HT1080 (cell line): ENCODE measurements around the gene EVI2A. TPM values are rescaled to one million over a fixed set of nuclear protein-coding genes. Genes with fewer than 3 reads are reported as not detected.
A peak's percentile ranks its signal among the peaks of the same experiment; 100 is the strongest.
"Not testable (repeated sequence)": the region's sequence is repeated elsewhere in the genome, so short reads cannot be mapped to it uniquely, and the experiment has no call there.

Source experiments
- DNase-seq: peaks from one replicate; pipeline ENCODE4 v3.0.0-alpha.2; 2015; ENCODE audit warnings: low read depth
- polyA plus RNA-seq, 2 experiments: library from polyadenylated mRNA; depleted of rRNA; stranded (reverse); fragments of >200 nt; gene quantifications; 2 replicates each; pipeline ENCODE4 v1.2.3, GENCODE V29; 2015
- total RNA-seq: library from RNA; depleted of rRNA; stranded (reverse); fragments of >200 nt; shearing (Covaris generic); gene quantifications from 2 replicates; pipeline ENCODE4 v1.2.3, GENCODE V29; 2014; rRNA removed

The EVI2A gene, protein sequence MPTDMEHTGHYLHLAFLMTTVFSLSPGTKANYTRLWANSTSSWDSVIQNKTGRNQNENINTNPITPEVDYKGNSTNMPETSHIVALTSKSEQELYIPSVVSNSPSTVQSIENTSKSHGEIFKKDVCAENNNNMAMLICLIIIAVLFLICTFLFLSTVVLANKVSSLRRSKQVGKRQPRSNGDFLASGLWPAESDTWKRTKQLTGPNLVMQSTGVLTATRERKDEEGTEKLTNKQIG
- total RNA-seq: 14.6 and 17.7 TPM in 2 replicates
- 14.5 and 18.2 TPM in 2 replicates for polyA plus RNA-seq (2015; cell fraction: cytosol; rRNA removed)
- 20.8 and 21.2 TPM in 2 replicates for polyA plus RNA-seq (2015; cell fraction: nucleus; rRNA removed)

DNA sequence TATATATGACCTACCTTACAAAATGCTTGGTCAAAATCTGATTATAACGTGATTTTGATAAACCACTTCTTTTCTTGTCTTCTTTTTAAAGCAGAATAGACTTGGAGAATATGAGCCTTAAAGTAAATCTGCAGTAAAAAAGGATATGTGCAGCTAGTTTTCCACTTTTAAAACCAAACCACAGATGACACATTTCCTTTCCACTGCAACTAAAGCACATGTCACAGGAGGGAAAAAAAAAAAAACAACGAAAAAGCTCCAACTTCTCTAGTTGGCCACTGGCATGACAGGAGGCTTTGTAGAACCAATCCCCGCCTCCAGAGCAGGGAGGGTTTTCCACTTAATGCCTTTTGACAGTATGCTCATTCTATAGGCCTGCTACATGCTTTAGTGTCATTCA, at the start of gene EVI2A:
Gene EVI2A, minus strand, starts transcription at position 142 of the 400 bp plus-strand sequence. CDS start 2,609 bp downstream, outside the sequence.
- peak; percentile 96 for DNase-seq

DNA sequence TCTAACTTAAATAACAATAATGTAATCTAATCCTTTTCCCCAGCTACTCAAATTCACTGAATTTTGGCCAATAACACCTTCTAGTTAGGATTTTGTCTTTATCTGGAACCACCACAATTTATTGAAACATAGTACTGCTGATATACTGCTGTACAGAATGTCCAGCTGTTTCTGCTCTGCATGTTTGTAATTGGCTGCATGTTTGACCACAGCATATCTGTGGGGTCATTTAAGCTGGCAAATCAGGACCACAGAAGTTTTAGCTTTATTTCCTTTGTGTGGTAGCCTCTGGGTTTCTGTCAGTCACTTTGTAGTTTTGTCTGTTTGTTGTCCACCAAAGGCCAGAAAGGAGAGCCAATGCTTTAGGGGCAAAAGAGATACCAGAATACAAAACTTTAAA, 47.8 kb upstream of the EVI2A start:
- no peak for DNase-seq

DNA sequence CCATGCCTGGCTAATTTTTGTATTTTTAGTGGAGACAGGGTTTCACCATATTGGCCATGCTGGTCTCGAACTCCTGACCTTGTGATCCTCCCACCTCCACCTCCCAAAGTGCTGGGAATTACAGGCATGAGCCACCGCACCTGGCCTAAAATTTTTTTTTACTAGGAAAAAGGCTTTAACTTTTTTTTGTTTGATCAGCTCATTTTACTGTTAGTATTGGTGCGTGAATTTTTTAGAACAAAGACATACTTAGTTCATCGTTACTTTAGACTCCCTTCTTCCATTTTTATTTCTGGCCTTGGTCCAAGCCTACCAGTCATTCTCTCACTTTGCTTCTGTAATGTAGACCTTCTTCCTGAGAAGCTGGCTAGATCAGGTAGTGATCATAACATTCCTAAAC, 44.7 kb upstream of the EVI2A start:
- DNase-seq: no peak

DNA sequence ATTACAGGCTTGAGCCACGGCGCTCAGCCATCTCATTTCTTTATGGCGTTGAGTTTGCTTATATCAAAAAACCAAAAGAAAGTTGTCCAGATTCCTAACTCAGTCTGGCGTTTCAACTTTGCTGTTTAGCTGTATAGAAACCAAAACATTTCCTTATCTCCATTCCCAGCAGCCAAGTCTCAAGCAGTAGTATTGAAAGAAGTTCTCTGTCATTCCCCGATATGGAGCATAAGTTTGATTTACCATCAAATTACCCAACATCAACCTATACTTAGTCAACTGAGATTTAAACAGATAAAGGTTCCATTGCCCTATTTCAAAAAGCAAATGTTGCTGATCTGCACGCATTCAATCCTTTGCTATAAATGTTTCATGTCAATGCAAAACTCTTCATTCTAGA, 42.6 kb upstream of the EVI2A start:
- no peak for DNase-seq

DNA sequence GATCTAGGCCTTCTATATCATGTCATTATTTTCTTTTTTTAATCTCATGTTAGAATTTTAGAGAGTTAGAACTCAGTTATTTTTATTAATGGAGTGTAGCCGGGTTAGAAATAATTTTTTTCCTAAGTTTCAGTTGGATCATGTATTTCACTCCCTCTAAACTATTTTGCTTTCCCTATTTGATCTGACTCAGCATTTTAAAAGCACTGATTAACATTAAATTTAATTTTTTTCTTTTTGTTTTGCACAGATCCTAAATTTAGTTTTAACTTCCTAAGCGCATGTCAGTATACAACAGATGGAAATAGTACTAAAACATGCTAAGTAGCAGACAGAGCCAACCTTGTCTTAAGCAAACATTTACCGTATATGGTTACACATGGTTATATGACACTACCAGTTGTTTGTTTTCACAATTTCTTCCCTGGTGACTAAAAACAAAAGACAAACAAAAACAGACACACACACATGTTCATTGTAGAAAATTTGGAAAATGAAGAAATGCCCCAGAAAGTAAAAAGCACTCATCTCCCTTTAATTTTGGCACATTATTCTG, 36.5 kb upstream of the EVI2A start:
- no peak for DNase-seq

DNA sequence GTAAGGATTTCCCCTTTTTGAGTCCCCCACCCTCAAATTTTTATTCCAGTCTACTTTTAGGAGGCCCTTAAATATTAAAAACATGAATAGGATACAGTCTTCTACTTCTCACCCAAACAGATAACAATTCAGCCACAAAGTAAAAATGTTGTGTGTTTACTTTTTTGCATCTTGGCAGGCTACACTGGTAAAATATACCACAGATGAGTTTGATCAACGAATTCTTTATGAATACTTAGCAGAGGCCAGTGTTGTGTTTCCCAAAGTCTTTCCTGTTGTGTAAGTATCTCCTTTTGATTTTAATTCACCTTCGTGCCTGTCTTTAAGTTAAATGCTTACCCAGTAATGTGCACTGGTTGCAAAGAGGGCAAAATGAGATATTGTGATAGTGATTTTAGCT, 35.7 kb upstream of the EVI2A start:
- no peak for DNase-seq

DNA sequence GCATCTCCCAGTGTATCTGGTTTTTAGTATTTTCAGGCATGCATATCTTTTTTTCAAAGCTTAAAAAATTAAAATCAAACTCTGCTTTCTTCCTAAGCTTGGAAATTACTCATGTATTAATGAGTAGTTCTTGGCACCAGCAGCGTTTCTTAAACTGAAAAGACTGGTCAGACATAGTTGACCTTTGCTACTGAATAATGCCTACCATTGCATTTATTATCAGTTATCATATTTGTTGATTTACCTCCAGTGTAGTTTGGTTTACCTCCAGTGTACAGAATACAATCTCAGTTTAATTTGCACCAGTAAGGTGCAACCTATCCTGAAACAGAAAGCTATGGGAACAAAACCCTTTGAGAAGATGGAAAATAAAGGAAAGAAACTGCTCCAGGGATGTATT, 34.5 kb upstream of the EVI2A start:
- DNase-seq: no peak

DNA sequence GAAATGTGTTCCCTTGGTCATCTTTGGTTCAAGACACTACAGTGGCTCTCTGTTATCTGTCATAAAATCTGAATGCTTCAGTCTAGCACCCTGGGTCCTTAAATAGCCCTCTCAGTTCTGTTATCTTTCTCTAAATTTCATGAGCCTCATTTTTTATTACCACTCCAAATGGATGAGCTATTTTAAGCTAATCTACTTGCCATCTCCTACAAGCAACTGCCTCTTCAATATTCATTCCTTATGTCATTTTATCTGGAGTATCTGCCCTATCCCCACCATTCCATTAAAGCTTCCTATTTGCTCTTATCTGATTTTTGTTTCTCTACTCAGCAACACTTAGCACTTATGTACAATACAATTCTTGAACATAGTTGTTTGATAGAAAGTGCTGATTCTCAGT, 28.0 kb upstream of the EVI2A start:
- no peak for DNase-seq

DNA sequence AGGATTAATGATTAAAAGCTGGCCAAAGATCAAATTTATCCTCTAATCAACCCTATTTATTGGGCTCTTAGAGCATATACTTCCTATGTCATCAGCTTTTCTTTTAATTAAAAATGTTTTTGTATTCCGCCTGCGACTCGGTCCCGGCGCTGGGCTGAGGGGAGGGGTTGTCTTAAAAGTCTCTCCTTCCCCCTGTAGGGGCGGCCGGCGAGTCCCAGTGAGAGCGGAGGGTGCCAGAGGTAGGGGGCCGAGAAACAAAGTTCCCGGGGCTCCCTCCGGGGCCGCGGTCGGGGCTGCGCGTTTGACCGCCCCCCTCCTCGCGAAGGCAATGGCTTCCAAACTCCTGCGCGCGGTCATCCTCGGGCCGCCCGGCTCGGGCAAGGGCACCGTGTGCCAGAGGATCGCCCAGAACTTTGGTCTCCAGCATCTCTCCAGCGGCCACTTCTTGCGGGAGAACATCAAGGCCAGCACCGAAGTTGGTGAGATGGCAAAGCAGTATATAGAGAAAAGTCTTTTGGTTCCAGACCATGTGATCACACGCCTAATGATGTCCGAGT, 23.8 kb upstream of the EVI2A start:
- DNase-seq: not testable (repeated sequence)

DNA sequence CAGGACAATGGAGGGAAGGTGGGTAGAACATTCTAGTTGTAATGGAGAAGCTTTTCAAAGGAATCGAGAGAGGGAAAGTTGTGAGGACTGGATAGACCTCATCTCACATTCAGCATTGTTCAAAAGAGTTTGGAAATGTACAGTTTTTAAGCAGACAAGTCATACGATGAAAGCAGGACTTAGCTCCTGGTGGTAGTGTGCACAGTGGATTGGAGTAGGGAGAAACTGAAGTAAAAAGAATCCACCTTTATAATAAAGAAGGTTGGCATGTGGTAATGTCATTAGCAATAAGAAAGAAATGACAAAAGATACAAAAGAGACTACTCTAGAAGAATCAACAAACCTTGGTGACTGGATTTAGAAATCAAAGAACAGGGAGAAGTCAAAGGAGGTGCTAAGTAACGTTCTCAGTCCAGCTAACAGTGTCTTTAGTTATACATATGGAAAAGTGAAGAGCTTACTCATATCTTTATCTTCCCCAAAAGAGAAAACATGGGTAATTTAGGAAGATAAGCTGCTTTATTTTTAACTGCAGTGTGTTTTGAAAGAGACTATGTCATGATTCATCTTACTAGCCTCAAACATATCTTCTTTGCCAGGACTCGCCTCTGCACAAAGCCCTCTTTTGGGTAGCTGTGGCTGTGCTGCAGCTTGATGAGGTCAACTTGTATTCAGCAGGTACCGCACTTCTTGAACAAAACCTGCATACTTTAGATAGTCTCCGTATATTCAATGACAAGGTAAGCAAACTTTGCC, 18.7 kb upstream of the EVI2A start:
- peak; percentile 78 for DNase-seq

DNA sequence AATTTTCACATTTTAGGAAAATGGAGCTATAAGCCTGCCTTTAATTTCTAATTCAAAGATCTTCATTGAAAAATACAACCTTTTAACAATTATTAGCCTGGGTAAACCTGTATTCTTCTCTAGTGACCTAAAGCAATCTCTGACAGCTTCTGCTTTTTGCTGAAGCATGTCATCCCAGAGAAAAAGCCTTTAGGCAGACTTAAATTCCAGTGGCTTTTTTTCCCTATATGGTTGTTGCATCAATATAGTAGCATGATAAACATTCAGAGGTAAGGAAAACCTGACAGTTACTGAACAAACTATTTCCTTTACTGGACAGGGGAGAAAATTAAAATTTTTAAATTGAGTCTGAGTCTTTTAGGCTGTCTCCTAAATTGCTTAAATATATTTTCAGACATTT, 7.8 kb upstream of the EVI2A start:
- no peak for DNase-seq

DNA sequence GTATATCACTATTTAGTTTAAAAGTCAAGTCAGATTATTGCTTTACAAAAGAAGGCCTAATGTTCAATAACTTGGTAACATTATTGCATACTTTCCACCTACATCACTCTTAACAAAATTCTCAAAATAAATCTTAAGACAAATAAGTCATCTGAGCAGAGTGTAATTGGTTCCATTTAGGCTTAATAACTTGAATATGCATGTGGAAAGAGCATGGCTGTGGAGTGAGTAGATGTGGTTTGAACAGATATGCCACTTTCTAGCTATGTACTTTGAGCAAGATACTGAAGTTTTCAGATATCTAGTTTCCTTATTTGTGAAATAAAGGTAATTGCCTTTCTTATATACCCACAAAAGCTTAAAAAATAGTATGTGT, 6.7 kb upstream of the EVI2A start:
- no peak for DNase-seq

DNA sequence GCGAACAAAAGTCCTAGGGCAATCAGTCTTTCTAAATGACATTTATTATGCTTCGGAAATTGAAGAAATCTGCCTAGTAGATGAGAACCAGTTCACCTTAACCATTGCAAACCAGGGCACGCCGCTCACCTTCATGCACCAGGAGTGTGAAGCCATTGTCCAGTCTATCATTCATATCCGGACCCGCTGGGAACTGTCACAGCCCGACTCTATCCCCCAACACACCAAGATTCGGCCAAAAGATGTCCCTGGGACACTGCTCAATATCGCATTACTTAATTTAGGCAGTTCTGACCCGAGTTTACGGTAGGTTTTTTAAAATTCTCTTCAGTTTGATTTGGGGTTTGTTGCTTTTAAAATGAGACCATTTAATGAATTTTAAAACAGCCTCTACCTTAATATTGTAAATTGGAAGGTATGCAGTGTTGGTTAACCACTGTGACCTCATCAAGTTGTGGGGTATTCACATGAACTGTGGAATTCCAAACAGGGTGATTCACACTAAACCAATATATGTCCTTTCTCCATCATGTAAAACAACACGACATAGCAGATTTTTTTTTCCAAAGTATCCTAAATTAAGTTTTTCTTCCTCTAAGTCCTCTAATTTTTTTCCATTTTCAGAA, 6.2 kb upstream of the EVI2A start:
- peak; percentile 92 for DNase-seq

DNA sequence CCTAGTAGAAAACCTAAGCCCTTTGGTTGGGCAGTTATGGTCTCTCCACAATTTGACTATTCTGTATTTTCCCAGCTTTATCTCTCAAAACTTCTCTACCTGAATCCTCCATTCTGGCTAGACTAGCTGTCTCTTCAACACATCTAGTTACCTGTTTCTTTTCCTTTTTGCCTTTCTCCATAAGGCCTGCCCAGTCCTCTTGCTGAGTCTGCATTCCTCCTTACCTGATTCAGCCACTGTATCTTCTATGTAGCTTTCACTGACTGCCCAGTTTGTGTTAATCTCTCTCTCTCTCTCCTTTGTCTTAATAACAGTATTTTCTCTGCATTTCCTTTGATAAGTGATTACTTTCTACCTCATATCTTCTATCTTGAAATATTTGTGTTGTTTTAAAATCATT, 2.1 kb upstream of the EVI2A start:
- no peak for DNase-seq

DNA sequence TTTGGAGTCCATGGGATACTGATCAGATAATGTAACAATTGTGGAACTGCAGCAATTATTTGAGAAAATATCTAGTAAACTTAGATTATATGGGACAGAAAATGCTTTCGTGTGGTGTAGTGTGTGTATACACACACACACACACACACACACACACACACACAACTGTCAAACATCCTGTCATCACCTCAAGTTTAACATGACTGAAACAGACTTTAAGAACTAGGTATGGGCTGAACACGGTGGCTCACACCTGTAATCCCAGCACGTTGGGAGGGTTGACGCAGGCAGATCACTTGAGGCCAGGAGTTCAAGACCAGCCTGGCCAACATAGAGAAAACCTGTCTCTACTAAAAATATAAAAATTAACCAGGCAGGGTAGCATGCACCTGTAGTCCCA, 544 bp upstream of the EVI2A start:
- no peak for DNase-seq

DNA sequence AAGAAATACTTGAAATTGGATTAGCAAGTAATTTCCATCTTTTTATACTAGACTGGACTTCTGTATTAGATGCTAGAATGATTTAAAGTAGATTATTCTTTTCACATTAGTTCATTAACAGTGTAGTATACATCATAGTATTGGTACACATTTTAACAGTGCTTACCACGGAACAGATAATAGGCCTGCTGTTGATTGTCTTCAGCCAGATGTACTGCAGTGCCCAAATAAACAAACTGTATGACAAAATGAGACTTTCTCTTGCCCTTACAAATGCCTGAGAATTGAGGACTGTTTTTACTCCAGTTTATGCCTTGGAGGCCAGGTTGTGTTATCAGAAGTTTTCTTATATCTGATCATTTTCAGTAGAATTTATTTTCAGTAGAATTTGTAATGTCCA, 631 bp downstream of the EVI2A start:
- peak; percentile 15 for DNase-seq

DNA sequence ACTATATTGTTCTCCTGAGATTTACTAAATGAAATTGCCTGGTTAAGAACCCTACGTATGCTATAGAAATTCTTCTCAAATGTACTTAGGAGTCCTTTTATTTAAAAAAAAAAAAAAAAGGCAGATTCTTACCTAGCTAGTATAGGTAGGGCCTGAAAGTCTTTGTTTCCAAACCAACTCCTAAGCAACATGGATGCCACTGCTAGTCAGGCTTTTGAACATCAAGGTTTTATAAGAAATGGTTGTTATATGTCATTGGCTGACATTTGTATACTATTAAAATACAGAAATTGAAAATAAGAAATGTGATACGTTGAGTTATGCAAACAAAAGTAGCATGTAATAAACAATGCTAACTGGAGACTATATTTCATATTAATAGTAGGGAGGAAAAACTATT, 1.2 kb downstream of the EVI2A start:
- no peak for DNase-seq

DNA sequence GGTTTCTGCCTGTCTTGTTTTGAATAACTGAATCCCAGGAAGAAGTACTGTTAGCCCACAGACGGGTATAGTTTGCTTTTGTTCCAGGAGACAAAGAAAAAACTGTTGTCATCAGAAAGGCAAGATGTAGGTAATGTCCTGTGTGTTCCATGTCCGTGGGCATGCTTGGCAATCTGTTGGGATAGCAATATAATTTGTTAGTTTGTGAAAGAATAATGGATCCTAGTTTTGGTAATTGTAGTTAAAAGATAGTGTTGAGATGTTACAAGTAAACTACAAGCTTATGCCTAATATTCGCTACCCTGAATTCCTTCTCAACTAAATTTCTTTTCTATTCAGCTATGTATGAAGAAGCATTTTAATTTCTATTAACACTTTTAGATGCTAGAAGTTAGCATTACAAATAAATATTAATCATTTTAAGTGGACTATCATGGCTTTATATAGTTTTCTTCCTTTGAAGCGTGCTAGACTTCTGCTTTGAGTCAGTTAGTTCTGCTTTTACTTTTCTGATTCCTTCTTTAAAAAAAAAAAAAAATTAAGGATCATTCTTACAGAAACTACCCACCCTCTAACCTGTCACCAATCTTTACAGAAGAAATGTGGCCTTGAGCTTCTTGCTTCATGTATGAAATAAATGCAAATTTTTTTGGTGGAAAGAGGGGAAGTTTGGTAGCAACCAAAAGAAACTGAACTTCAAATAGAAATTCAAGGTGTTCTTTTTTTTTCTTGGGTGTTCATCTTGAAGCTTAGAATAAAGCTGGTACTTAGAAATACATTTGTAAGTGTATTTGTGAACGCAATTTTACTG, 2.4 kb downstream of the EVI2A start:
- DNase-seq: no peak

DNA sequence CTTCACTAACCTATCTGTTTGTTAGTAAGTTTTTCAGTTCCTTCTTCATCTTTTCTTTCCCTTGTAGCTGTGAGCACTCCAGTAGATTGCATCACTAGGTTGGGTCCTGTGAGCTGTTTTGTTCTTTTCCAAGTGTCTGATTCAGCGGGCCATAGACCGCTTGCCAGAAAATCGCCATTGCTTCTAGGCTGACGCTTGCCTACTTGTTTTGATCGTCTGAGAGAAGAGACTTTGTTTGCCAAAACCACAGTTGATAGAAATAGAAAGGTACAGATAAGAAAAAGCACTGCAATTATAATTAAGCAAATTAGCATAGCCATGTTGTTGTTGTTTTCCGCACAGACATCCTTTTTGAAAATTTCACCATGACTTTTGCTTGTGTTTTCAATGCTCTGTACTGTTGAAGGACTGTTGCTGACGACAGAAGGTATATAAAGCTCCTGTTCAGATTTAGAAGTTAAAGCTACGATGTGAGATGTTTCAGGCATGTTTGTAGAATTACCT, 3.1 kb downstream of the EVI2A start:
- no peak for DNase-seq

DNA sequence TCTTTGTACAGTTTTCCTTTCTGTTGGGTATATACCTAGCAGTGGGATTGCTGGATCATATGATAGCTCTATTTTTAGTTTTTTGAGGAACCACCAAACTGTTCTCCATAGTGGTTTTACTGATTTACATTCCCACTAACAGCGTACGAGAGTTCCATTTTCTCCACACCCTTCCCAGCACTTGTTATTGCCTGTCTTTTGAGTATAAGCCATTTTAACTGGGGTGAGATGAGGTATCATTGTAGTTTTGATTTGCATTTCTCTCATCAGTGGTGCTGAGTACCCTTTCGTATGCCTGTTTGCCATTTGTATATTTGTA, 6.7 kb downstream of the EVI2A start:
- no peak for DNase-seq
